Measurements from ENCODE around the gene CAB39. TPM values are rescaled to one million over a fixed set of nuclear protein-coding genes. Genes with fewer than 3 reads are reported as not detected.

The CAB39 gene
- total RNA-seq, 2 experiments from 2014 or later: 86.6 to 97.5 TPM

- no peak overlapping the region for H3K27ac Mint-ChIP-seq
- peaks cover 22% of the 10 kb centered on the region for H3K36me3 Mint-ChIP-seq (ENCODE audit: low read depth)
- intact Hi-C loops (cut with micrococcal nuclease): no loop called here
- no peaks in the 10 kb centered on the region for H3K27me3 Mint-ChIP-seq (ENCODE audit: low read depth)
- H3K9me3 Mint-ChIP-seq: no peaks in the 10 kb centered on the region
- CTCF ChIA-PET: no interaction called here
- no peak overlapping the region for H3K4me3 Mint-ChIP-seq
- no peak for DNase-seq
- H3K4me1 Mint-ChIP-seq (ENCODE audit: low read depth): peaks cover 62% of the 10 kb centered on the region
Measured at GRCh38 chr2:230738924-230739323, 26.3 kb downstream of the CAB39 start.

DNA sequence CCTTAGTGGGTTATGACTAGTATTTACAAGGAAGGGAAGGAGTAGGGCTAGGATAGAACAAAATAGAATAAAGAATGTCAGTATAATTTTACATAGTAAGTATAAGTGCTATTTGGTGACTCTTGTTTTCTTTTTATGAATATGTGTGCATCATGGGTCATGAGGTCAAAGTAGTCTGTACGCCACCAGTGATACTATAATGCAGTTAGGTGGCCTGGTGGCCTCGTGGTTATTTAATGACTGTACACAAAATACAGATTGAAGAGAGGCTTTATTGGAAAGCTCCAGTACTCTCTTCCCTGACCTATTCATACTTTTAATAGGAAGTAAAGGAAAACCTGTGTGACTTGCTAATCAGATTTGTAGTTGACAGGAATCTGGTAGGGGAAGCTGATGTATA lies 27.3 kb downstream of the CAB39 start:
- CTCF ChIA-PET: interaction anchor here (1.2 kb wide), 1 partner anchor 22 kb away, joined by 3 read pairs; no protein-coding TSS in a partner anchor
- no peak for DNase-seq
- Mint-ChIP-seq H3K36me3 (ENCODE audit: low read depth) (peaks cover 21% of the 10 kb centered on the region), H3K27me3 (ENCODE audit: low read depth) (no peaks in the 10 kb centered on the region), H3K27ac (no peak overlapping the region), H3K4me3 (no peak overlapping the region), H3K4me1 (ENCODE audit: low read depth) (peaks cover 54% of the 10 kb centered on the region), H3K9me3 (no peaks in the 10 kb centered on the region)
- intact Hi-C loops (cut with micrococcal nuclease): no loop called here

GRCh38 chr2:230742781-230743180 lies 30.1 kb downstream of the CAB39 start:
- CTCF ChIA-PET: interaction anchor here (0.6 to 1.4 kb wide), 3 partner anchors 14 to 55 kb away, joined by 3 read pairs; no protein-coding TSS in a partner anchor
- Mint-ChIP-seq H3K9me3 (no peaks in the 10 kb centered on the region), H3K4me1 (ENCODE audit: low read depth) (peaks cover 52% of the 10 kb centered on the region), H3K27ac (no peak overlapping the region), H3K36me3 (ENCODE audit: low read depth) (peaks cover 35% of the 10 kb centered on the region), H3K4me3 (no peak overlapping the region), H3K27me3 (ENCODE audit: low read depth) (no peaks in the 10 kb centered on the region)
- intact Hi-C loops (cut with micrococcal nuclease): no loop called here
- DNase-seq: no peak

GRCh38 chr2:230746213-230746612 lies 33.6 kb downstream of the CAB39 start:
- Mint-ChIP-seq H3K9me3 (no peaks in the 10 kb centered on the region), H3K4me3 (no peak overlapping the region), H3K4me1 (ENCODE audit: low read depth) (peaks cover 59% of the 10 kb centered on the region), H3K27me3 (ENCODE audit: low read depth) (no peaks in the 10 kb centered on the region), H3K27ac (no peak overlapping the region), H3K36me3 (ENCODE audit: low read depth) (peaks cover 27% of the 10 kb centered on the region)
- intact Hi-C loops (cut with micrococcal nuclease): no loop called here
- DNase-seq: no peak
- CTCF ChIA-PET: interaction anchor here (0.6 to 0.9 kb wide), 2 partner anchors 52 to 70 kb away, joined by 3 read pairs; no protein-coding TSS in a partner anchor

GRCh38 chr2:230748087-230748486 lies 35.4 kb downstream of the CAB39 start:
- Mint-ChIP-seq H3K4me1 (ENCODE audit: low read depth) (peaks cover 69% of the 10 kb centered on the region), H3K27me3 (ENCODE audit: low read depth) (no peaks in the 10 kb centered on the region), H3K27ac (no peak overlapping the region), H3K36me3 (ENCODE audit: low read depth) (peaks cover 36% of the 10 kb centered on the region), H3K4me3 (no peak overlapping the region), H3K9me3 (no peaks in the 10 kb centered on the region)
- DNase-seq: peak; percentile 25
- intact Hi-C loops (cut with micrococcal nuclease): no loop called here
- CTCF ChIA-PET: interaction anchor here (0.8 to 1.3 kb wide), 2 partner anchors 22 to 34 kb away, joined by 3 read pairs; no protein-coding TSS in a partner anchor

- H3K4me1 Mint-ChIP-seq (ENCODE audit: low read depth): peaks cover 66% of the 10 kb centered on the region
- H3K36me3 Mint-ChIP-seq (ENCODE audit: low read depth): peaks cover 35% of the 10 kb centered on the region
- no peaks in the 10 kb centered on the region for H3K27me3 Mint-ChIP-seq (ENCODE audit: low read depth)
- no peak overlapping the region for H3K27ac Mint-ChIP-seq
- no peak for DNase-seq
- CTCF ChIA-PET: interaction anchor here (0.6 kb wide), 1 partner anchor 83 kb away, joined by 3 read pairs; no protein-coding TSS in a partner anchor
- H3K9me3 Mint-ChIP-seq: no peaks in the 10 kb centered on the region
- intact Hi-C loops (cut with micrococcal nuclease): no loop called here
- H3K4me3 Mint-ChIP-seq: no peak overlapping the region
Measured at GRCh38 chr2:230749111-230749510, 36.5 kb downstream of the CAB39 start.

DNA sequence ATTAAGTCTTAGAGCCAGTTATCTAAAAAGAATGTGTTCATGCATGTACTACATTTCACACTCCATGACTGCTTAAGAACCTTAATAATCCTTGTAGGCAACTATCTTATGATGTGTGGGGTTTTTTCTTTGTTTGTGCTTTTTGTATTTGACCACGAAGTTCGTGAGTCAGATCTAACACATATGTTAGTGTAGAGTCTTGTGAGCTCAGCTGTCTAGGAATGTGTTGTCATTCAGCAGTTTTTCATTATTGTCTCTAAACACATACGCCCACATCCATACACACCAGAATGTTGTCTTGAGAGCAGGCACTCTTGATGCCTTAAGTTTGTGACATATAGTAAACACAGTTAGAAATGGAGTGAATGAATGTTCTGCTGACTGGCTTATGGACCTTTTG lies 38.4 kb downstream of the CAB39 start:
- H3K36me3 Mint-ChIP-seq (ENCODE audit: low read depth): peaks cover 28% of the 10 kb centered on the region
- intact Hi-C loops (cut with micrococcal nuclease): loop anchor here (1.0 kb wide), 1 partner anchor 43 kb away; no protein-coding TSS in a partner anchor
- peak; percentile 12 for DNase-seq
- CTCF ChIA-PET: interaction anchor here (0.5 kb wide), 1 partner anchor 17 kb away, joined by 3 read pairs; no protein-coding TSS in a partner anchor
- no peaks in the 10 kb centered on the region for H3K27me3 Mint-ChIP-seq (ENCODE audit: low read depth)
- peaks cover 76% of the 10 kb centered on the region for H3K4me1 Mint-ChIP-seq (ENCODE audit: low read depth)
- H3K4me3 Mint-ChIP-seq: no peak overlapping the region
- H3K27ac Mint-ChIP-seq: no peak overlapping the region
- H3K9me3 Mint-ChIP-seq: no peaks in the 10 kb centered on the region

DNA sequence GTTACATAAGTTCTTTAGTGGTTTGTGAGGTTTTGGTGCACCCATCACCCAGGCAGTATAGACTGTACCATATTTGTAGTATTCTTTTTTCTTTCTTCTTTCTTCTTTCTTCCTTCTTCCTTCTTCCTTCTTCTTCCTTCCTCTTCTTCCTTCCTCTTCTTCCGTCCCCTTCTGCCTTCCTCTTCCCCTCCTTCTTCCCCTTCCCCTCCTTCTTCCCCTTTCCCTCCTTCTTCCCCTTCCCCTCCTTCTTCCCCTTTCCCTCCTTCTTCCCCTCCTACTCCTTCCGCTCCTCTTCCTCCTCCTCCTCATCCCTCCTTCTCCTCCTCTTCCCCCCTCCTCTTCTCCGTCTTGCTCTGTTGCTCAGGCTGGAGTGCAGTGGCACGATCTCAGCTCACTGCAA lies 41.6 kb downstream of the CAB39 start:
- H3K36me3 Mint-ChIP-seq (ENCODE audit: low read depth): peaks cover 18% of the 10 kb centered on the region
- H3K27ac Mint-ChIP-seq: no peak overlapping the region
- DNase-seq: no peak
- peaks cover 79% of the 10 kb centered on the region for H3K4me1 Mint-ChIP-seq (ENCODE audit: low read depth)
- intact Hi-C loops (cut with micrococcal nuclease): no loop called here
- H3K4me3 Mint-ChIP-seq: no peak overlapping the region
- no peaks in the 10 kb centered on the region for H3K27me3 Mint-ChIP-seq (ENCODE audit: low read depth)
- H3K9me3 Mint-ChIP-seq: no peaks in the 10 kb centered on the region
- CTCF ChIA-PET: no interaction called here

DNA sequence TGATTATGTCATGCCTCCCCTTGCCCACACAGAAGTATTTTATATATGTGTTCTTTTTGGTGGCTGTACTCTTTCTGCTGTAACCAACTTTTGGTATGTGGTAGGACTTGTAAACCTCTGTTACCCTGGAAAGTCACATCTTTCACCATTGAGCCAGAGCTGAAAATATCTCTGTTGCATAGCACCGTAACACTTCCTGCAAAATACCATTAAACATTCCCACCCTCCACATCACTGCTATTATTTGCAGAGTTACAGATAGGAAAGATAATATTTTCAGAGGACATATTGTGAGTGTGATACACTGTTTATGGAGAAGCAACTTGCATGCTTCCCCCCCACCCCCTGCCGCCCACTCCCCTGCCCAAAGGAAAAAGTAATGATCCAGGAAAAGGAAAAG lies 44.8 kb downstream of the CAB39 start:
- Mint-ChIP-seq H3K27me3 (ENCODE audit: low read depth) (no peaks in the 10 kb centered on the region), H3K4me1 (ENCODE audit: low read depth) (peaks cover 65% of the 10 kb centered on the region), H3K9me3 (no peaks in the 10 kb centered on the region), H3K4me3 (no peak overlapping the region), H3K36me3 (ENCODE audit: low read depth) (peaks cover 35% of the 10 kb centered on the region), H3K27ac (no peak overlapping the region)
- DNase-seq: no peak
- intact Hi-C loops (cut with micrococcal nuclease): no loop called here
- CTCF ChIA-PET: interaction anchor here (1.2 to 1.6 kb wide), 2 partner anchors 15 to 43 kb away, joined by 3 read pairs; no protein-coding TSS in a partner anchor

GRCh38 chr2:230758566-230759480 lies 46.2 kb downstream of the CAB39 start:
- no peak for DNase-seq
- CTCF ChIA-PET: interaction anchor here (0.9 kb wide), 1 partner anchor 44 kb away, joined by 3 read pairs; no protein-coding TSS in a partner anchor
- Mint-ChIP-seq H3K27me3 (ENCODE audit: low read depth) (no peaks in the 10 kb centered on the region), H3K9me3 (no peaks in the 10 kb centered on the region), H3K27ac (peak overlapping the region; percentile 20), H3K4me1 (ENCODE audit: low read depth) (peaks cover 60% of the 10 kb centered on the region), H3K36me3 (ENCODE audit: low read depth) (peaks cover 37% of the 10 kb centered on the region), H3K4me3 (no peak overlapping the region)
- intact Hi-C loops (cut with micrococcal nuclease): loop anchor here (2.0 kb wide), 1 partner anchor 44 kb away; no protein-coding TSS in a partner anchor

DNA sequence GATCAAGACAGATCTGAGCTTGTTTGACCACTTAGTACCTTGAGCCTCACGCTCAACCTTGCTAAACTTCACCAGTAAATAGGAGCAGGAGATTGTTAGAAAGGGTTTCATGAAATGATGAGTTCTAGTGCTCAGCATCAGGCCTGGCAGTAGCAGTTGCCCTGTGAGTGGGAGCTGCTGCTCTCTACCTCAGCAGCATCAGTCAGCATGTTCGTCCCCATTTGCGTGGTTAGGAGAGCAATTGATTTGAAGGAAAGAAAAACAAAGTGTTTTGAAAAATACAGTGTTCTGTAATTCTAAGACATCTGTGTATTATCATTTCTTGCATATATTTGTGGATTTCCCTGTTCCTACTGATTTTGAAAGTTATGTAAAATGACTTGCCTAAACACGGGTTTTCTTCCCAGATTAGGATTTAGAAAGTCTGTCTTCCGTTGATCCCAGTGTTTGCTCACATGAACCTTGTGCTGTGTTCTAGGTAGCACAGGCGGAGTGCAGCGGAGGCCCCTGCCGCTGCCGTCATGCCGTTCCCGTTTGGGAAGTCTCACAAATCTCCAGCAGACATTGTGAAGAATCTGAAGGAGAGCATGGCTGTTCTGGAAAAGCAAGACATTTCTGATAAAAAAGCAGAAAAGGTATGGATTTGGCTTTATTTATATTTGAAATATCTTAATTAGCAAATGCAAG lies 47.0 kb downstream of the CAB39 start:
- H3K36me3 Mint-ChIP-seq (ENCODE audit: low read depth): peaks cover 41% of the 10 kb centered on the region
- no peak overlapping the region for H3K4me3 Mint-ChIP-seq
- peak overlapping the region; percentile 37 for H3K27ac Mint-ChIP-seq
- DNase-seq: no peak
- H3K9me3 Mint-ChIP-seq: no peaks in the 10 kb centered on the region
- peaks cover 59% of the 10 kb centered on the region for H3K4me1 Mint-ChIP-seq (ENCODE audit: low read depth)
- no peaks in the 10 kb centered on the region for H3K27me3 Mint-ChIP-seq (ENCODE audit: low read depth)
- intact Hi-C loops (cut with micrococcal nuclease): loop anchor here (2.0 kb wide), 1 partner anchor 45 kb away; no protein-coding TSS in a partner anchor
- CTCF ChIA-PET: interaction anchor here (0.9 kb wide), 1 partner anchor 45 kb away, joined by 3 read pairs; no protein-coding TSS in a partner anchor

- Mint-ChIP-seq H3K36me3 (ENCODE audit: low read depth) (peaks cover 52% of the 10 kb centered on the region), H3K9me3 (no peaks in the 10 kb centered on the region), H3K27me3 (ENCODE audit: low read depth) (no peaks in the 10 kb centered on the region), H3K4me3 (no peak overlapping the region), H3K4me1 (ENCODE audit: low read depth) (peaks cover 60% of the 10 kb centered on the region), H3K27ac (no peak overlapping the region)
- CTCF ChIA-PET: interaction anchor here (1.0 to 1.6 kb wide), 4 partner anchors 10 to 30 kb away, joined by 3 to 8 read pairs (median 6); no protein-coding TSS in a partner anchor
- intact Hi-C loops (cut with micrococcal nuclease): no loop called here
- DNase-seq: no peak
Measured at GRCh38 chr2:230761704-230762103, 49.1 kb downstream of the CAB39 start.
